ENCODE results near the gene SCGN.

The SCGN gene

GRCh38 chr6:25652007-25652515 is at the start of gene SCGN:
Gene SCGN (plus strand): TSS chr6:25652215. CDS start chr6:25652404, 189 bp downstream.
- DNase-seq (ENCODE audit: low spot score) (no peak), FAIRE-seq (no peak)

- FAIRE-seq (no peak), DNase-seq (ENCODE audit: low spot score) (no peak)
Measured at GRCh38 chr6:25602674-25602982, 49.4 kb upstream of the SCGN start.

GRCh38 chr6:25603251-25603650 is 48.8 kb upstream of the SCGN start:
- no peak for FAIRE-seq
- no peak for DNase-seq (ENCODE audit: low spot score)

GRCh38 chr6:25606151-25606550 is 45.9 kb upstream of the SCGN start:
- DNase-seq (ENCODE audit: low spot score) (no peak), FAIRE-seq (no peak)

- FAIRE-seq, result no peak
- DNase-seq (ENCODE audit: low spot score), result no peak
Measured at GRCh38 chr6:25608558-25609174, 43.3 kb upstream of the SCGN start.

GRCh38 chr6:25612666-25613065 is 39.3 kb upstream of the SCGN start:
- no peak for FAIRE-seq

GRCh38 chr6:25613415-25613814 is 38.6 kb upstream of the SCGN start:
- FAIRE-seq, result no peak
- DNase-seq (ENCODE audit: low spot score), result no peak

More at GRCh38 chr6:25612666-25613065, 39.3 kb upstream of the SCGN start:
- no peak for DNase-seq (ENCODE audit: low spot score)

GRCh38 chr6:25614052-25614451 is 38.0 kb upstream of the SCGN start:
- FAIRE-seq (no peak), DNase-seq (ENCODE audit: low spot score) (no peak)

GRCh38 chr6:25615471-25615870 is 36.5 kb upstream of the SCGN start:
- no peak for FAIRE-seq
- DNase-seq (ENCODE audit: low spot score), result no peak

GRCh38 chr6:25617997-25618396 is 34.0 kb upstream of the SCGN start:
- no peak for FAIRE-seq
- DNase-seq (ENCODE audit: low spot score), result no peak

GRCh38 chr6:25619217-25619616 is 32.8 kb upstream of the SCGN start:
- DNase-seq (ENCODE audit: low spot score), result no peak
- no peak for FAIRE-seq

- DNase-seq (ENCODE audit: low spot score), result no peak
- no peak for FAIRE-seq
Measured at GRCh38 chr6:25620391-25620790, 31.6 kb upstream of the SCGN start.

GRCh38 chr6:25623065-25623464 is 28.9 kb upstream of the SCGN start:
- DNase-seq (ENCODE audit: low spot score), result no peak
- FAIRE-seq, result no peak

GRCh38 chr6:25623879-25624278 is 28.1 kb upstream of the SCGN start:
- no peak for FAIRE-seq
- DNase-seq (ENCODE audit: low spot score), result no peak

- DNase-seq (ENCODE audit: low spot score), result no peak
- FAIRE-seq, result no peak
Measured at GRCh38 chr6:25627001-25627400, 25.0 kb upstream of the SCGN start.

- FAIRE-seq (no peak), DNase-seq (ENCODE audit: low spot score) (no peak)
Measured at GRCh38 chr6:25628471-25629197, 23.4 kb upstream of the SCGN start.

GRCh38 chr6:25629198-25629576 is 22.8 kb upstream of the SCGN start:
- no peak for DNase-seq (ENCODE audit: low spot score)

GRCh38 chr6:25630508-25631278 is 21.3 kb upstream of the SCGN start:
- FAIRE-seq (no peak), DNase-seq (ENCODE audit: low spot score) (no peak)

More at GRCh38 chr6:25629198-25629576, 22.8 kb upstream of the SCGN start:
- no peak for FAIRE-seq

- DNase-seq (ENCODE audit: low spot score) (no peak), FAIRE-seq (no peak)
Measured at GRCh38 chr6:25635886-25636317, 16.1 kb upstream of the SCGN start.

GRCh38 chr6:25637211-25637610 is 14.8 kb upstream of the SCGN start:
- FAIRE-seq (no peak), DNase-seq (ENCODE audit: low spot score) (no peak)

GRCh38 chr6:25637960-25638434 is 14.0 kb upstream of the SCGN start:
- DNase-seq (ENCODE audit: low spot score) (no peak), FAIRE-seq (no peak)

- FAIRE-seq, result no peak
Measured at GRCh38 chr6:25639653-25640052, 12.4 kb upstream of the SCGN start.

More at GRCh38 chr6:25639653-25640052, 12.4 kb upstream of the SCGN start:
- no peak for DNase-seq (ENCODE audit: low spot score)

Data from RCC 7860 (cell line).